Mucosa of descending colon (tissue), 3 donors: ENCODE results near the gene RBCK1. TPM values are rescaled to one million over a fixed set of nuclear protein-coding genes. Genes with fewer than 3 reads are reported as not detected.

Experiments used
- ATAC-seq: fragments of 200-7000 bp; cut with Tn5 transposase; one replicate; pipeline ENCODE4 v1.9.1; 2020; ENCODE audit warnings: mild to moderate bottlenecking, moderate library complexity
- DNase-seq, 3 donors: peaks; one replicate each; pipeline ENCODE4 v3.0.0-alpha.2; 2020
- H3K36me3 ChIP-seq: fragments of 200-600 bp; one replicate; pipeline ENCODE4 v1.8.0; 2021; ENCODE audit warnings: low read depth, mild to moderate bottlenecking
- H3K4me1 ChIP-seq: fragments of 200-600 bp; one replicate; pipeline ENCODE4 v1.8.0; 2021; ENCODE audit warnings: low read depth, mild to moderate bottlenecking
- H3K4me3 ChIP-seq: fragments of 200-600 bp; one replicate; pipeline ENCODE4 v1.8.0; 2021; ENCODE audit warnings: mild to moderate bottlenecking
- H3K9me3 ChIP-seq: fragments of 200-600 bp; one replicate; pipeline ENCODE4 v1.8.0; 2021; ENCODE audit warnings: mild to moderate bottlenecking
- CTCF ChIP-seq: fragments of 200-600 bp; IDR thresholded peaks from one replicate; pipeline ENCODE4 v1.8.0; 2022; ENCODE audit warnings: antibody characterized with exemption, mild to moderate bottlenecking
- intact Hi-C, 2 donors: fragments of 100-400 bp; cut with DNase I in 1 of 2; cut with micrococcal nuclease in 1 of 2; formaldehyde crosslinking; loops; one replicate each; pipeline versions ENCODE4 v1.11.0 to v1.11.1; 2022; cut with DNase I, micrococcal nuclease
- total RNA-seq, 3 donors: library from RNA; stranded (reverse); fragmentation: NEBNext Ultra II Directional in 2 of 3; extraction: Animal tissue kit (Norgen Biotek cat#: 25700) in 2 of 3; gene quantifications; one replicate each; pipeline versions ENCODE4 v1.2.1 to v1.2.4, GENCODE V29; 2021 to 2023
- donor health status: DM: no; HTN: no; CAD: no; lungs with moderate emphysema.
- donor health status: DM: no; HTN: no; CAD: no.
- donor health status: DM: no; HTN: yes; CAD: no.

Gene RBCK1
- total RNA-seq, 3 donors from 2014 or later = 97.5 to 124 (median 117) TPM

DNA sequence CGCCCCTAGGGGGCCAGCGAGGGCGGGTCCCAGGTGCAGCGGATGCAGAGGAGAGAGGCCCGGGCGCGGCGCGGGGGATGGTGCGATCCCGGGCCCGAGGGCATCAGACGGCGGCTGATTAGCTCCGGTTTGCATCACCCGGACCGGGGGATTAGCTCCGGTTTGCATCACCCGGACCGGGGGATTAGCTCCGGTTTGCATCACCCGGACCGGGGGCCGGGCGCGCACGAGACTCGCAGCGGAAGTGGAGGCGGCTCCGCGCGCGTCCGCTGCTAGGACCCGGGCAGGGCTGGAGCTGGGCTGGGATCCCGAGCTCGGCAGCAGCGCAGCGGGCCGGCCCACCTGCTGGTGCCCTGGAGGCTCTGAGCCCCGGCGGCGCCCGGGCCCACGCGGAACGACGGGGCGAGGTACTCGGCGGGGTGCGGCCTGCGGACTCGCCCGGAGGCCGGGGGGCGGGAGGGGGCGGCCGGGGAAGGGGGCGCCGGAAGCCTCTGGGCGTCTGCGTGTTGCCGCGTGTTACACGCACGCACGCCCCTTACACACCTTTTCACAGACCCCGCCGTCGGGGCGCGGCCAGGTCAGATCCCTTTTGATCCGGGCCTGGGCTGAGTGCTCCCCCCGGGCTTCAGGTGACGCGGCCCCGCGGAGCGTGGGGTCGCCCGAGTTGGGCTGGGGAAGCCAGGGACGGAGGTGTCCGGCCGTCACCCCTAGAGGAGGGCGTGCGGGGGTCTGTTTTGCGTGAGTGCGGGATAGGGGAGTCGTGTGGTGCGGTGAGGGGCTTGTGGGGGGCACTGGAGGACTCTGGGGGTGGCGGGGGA is 27.1 kb upstream of the RBCK1 start:
- ATAC-seq = peak; percentile 57
- intact Hi-C loops = no loop called here
- no peak for TF ChIP-seq CTCF

GRCh38 chr20:381581-382290 is 26.4 kb upstream of the RBCK1 start:
- ATAC-seq (peak; percentile 87), DNase-seq (peak; percentile 82 to 92 (median 86))
- no peaks in the 10 kb centered on the region for H3K9me3 ChIP-seq
- intact Hi-C loops = no loop called here
- no peaks in the 10 kb centered on the region for H3K4me1 ChIP-seq
- H3K36me3 ChIP-seq = no peaks in the 10 kb centered on the region
- peak overlapping the region; percentile 32 for H3K4me3 ChIP-seq
- no peak for TF ChIP-seq CTCF

More for the DNA sequence above, 27.1 kb upstream of the RBCK1 start:
- peak overlapping the region; percentile 32 for H3K4me3 ChIP-seq
- H3K4me1 ChIP-seq = no peaks in the 10 kb centered on the region
- DNase-seq = peak; percentile 47 to 77 (median 71)
- no peaks in the 10 kb centered on the region for H3K9me3 ChIP-seq
- no peaks in the 10 kb centered on the region for H3K36me3 ChIP-seq

DNA sequence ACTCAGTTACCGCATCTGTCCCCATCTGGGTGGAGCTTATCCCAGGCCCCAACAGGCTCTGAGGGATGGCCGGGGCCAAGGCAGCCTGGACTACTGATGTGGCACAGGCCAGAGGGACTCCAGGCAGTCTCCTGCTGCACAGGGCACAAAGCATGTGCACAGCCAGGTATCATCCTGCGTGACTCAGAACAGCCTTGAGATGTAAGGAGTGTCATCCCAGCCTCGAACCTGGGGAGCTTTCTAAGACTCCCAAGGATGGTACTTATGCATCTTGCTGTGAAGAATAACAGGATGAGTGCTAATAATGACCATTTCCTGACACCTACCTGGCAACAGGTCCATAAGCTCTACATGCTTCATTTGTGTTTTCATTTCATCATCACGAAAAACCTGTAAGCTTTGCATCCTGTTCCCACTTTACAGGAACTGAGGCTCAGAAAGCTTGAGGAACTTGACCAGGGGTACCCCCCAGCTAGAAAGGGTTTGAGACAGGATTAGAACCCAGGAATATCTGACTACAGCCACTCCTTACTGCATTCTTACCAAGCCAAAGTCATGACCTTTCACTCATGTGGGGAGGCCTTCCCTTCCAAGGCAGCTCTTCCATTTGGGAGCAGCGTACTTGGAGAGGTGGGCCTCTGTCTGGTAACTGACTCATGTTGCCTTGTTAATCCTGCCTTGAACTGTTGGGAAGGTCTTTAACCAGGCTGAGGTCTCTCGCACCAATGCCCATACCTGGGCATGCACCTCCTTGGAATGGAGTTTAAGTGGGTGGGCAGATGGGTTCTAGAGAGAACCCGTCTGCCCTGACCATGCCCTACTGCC is 25.6 kb upstream of the RBCK1 start:
- no peak overlapping the region for H3K4me3 ChIP-seq

DNA sequence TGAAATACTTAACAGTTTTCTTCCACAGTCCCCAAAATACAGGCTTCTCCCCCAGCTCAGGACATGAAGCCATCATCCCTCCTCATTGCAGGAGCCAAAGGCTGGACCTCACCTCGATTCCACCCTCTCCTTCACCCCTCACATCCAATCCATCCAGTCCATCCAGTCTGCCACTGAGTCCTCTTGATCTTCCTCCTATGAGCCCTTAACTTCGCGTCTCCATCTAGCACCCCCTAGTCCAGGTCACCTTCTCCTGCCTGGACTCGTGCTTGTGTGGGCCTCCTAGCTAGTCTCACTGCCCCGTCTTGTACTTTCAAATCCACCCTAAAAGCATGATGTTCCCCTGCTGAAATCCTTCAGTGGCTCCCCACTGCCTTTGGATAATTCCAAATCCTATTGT is 24.2 kb upstream of the RBCK1 start:
- no peaks in the 10 kb centered on the region for H3K9me3 ChIP-seq
- H3K4me1 ChIP-seq = no peaks in the 10 kb centered on the region
- no peak for TF ChIP-seq CTCF
- DNase-seq = no peak
- no peak overlapping the region for H3K4me3 ChIP-seq
- no peak for ATAC-seq
- intact Hi-C loops = no loop called here
- no peaks in the 10 kb centered on the region for H3K36me3 ChIP-seq

More for the DNA sequence above, 25.6 kb upstream of the RBCK1 start:
- no peak for TF ChIP-seq CTCF
- ATAC-seq (peak; percentile 13), DNase-seq (peak in 1 of 3 donors; percentile 61)
- Histone ChIP-seq H3K9me3 (no peaks in the 10 kb centered on the region), H3K36me3 (no peaks in the 10 kb centered on the region), H3K4me1 (no peaks in the 10 kb centered on the region)
- intact Hi-C loops = no loop called here

DNA sequence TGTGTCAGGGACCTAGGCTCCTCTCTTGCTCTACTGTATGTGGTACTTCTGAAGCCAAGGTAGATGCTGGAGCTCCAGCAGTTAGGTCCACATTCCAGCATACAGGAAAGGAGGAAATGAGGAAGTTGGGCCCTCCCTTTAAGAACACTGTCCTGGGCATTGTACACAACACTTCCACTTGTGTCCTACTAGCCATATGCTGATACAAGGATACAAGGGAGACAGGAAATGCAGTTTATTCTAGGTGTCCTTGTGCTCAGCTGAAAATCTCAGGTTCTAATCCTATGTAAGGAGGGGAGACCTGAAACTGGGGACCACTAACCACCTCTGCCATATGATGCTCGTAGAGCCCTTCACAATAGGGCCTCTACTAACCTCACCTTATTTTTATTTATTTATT is 23.4 kb upstream of the RBCK1 start:
- peak; percentile 34 for ATAC-seq
- Histone ChIP-seq H3K4me3 (no peak overlapping the region), H3K4me1 (no peaks in the 10 kb centered on the region), H3K9me3 (no peaks in the 10 kb centered on the region), H3K36me3 (no peaks in the 10 kb centered on the region)
- intact Hi-C loops = no loop called here
- DNase-seq = no peak
- no peak for TF ChIP-seq CTCF
